SK-N-SH (cell line): ENCODE measurements around the gene CTBS.
A peak's percentile ranks its signal among the peaks of the same experiment; 100 is the strongest.

Source experiments
- CTCF ChIP-seq: fragments of 200-600 bp; sonication (generic); IDR thresholded peaks from 2 replicates; pipeline ENCODE4 v1.6.1; 2017; ENCODE audit warnings: antibody characterized with exemption, mild to moderate bottlenecking, moderate library complexity
- PBX3 ChIP-seq: IDR thresholded peaks from 2 replicates; pipeline ENCODE4; 2012
- SIN3A ChIP-seq: IDR thresholded peaks from 2 replicates; pipeline ENCODE4 v1.6.1; 2012; ENCODE audit warnings: low read depth, mild to moderate bottlenecking, low read length, moderate library complexity, borderline replicate concordance
- USF2 ChIP-seq: fragments of 150-350 bp; IDR thresholded peaks from 2 replicates; pipeline ENCODE4 v1.6.1; 2017; ENCODE audit warnings: antibody characterized with exemption, low read length, low read depth, borderline replicate concordance

GRCh38 chr1:84620720-84621313 lies 46.6 kb upstream of the CTBS start:
- TF ChIP-seq PBX3 (no peak), USF2 (no peak), CTCF (peak; percentile 95), SIN3A (peak; percentile 40; the same call in 1 of the 2 replicates)
